SU-DHL-6 (cell line): ENCODE results near the gene SELENOO.

ENCODE experiments used
- H2AFZ ChIP-seq: fragments of 200-600 bp; sonication (generic); 2 replicates; pipeline ENCODE4 v1.6.1; 2014; ENCODE audit warnings: low read depth, mild to moderate bottlenecking, moderate library complexity, mixed read lengths, antibody characterized with exemption, low read length; ENCODE audit not compliant: severe bottlenecking
- H3F3A ChIP-seq: fragments of 200-600 bp; shearing (Covaris generic); 2 replicates; pipeline ENCODE4 v1.6.0; 2016; ENCODE audit warnings: antibody characterized with exemption, mild to moderate bottlenecking; ENCODE audit not compliant: insufficient read depth
- H3K27ac ChIP-seq: fragments of 200-600 bp; sonication (generic); 2 replicates; pipeline ENCODE4 v1.5.1; 2016; ENCODE audit warnings: low read depth, mild to moderate bottlenecking, low read length, moderate library complexity, mixed read lengths
- H3K27me3 ChIP-seq: fragments of 200-600 bp; sonication (generic), shearing (Covaris generic); 2 replicates; pipeline ENCODE4 v1.6.0; 2014; ENCODE audit warnings: mild to moderate bottlenecking, low read length
- H3K36me3 ChIP-seq: fragments of 200-600 bp; sonication (generic); 2 replicates; pipeline ENCODE4 v1.6.1; 2014; ENCODE audit warnings: mild to moderate bottlenecking, low read length, mixed read lengths
- H3K4me2 ChIP-seq: fragments of 300-600, 200-600 bp; shearing (Covaris generic), sonication (generic); 2 replicates; pipeline ENCODE4 v1.6.0; 2014; ENCODE audit warnings: low read length, low read depth, mild to moderate bottlenecking; ENCODE audit not compliant: poor library complexity, severe bottlenecking
- H3K4me3 ChIP-seq: fragments of 200-600 bp; sonication (generic); 2 replicates; pipeline ENCODE4 v1.5.1; 2014; ENCODE audit warnings: antibody characterized with exemption, low read length, mild to moderate bottlenecking, mixed read lengths; ENCODE audit not compliant: insufficient read depth, poor library complexity, severe bottlenecking
- H3K79me2 ChIP-seq: fragments of 200-600 bp; sonication (generic); 2 replicates; pipeline ENCODE4 v1.6.1; 2014; ENCODE audit warnings: mild to moderate bottlenecking, low read length, moderate library complexity; ENCODE audit not compliant: insufficient read depth
- H3K9ac ChIP-seq: fragments of 200-600 bp; sonication (generic); 2 replicates; pipeline ENCODE4 v1.7.0; 2014; ENCODE audit warnings: mild to moderate bottlenecking, low read length
- H3K9me2 ChIP-seq: fragments of 200-600 bp; sonication (generic); replicated peaks from 2 replicates; pipeline ENCODE4 v1.6.1; 2014; ENCODE audit warnings: low read length; ENCODE audit not compliant: insufficient read depth
- H3K9me3 ChIP-seq: fragments of 200-600 bp; sonication (generic); 2 replicates; pipeline ENCODE4 v1.6.1; 2014; ENCODE audit warnings: low read length, mixed read lengths; ENCODE audit not compliant: insufficient read depth
- H4K20me1 ChIP-seq: fragments of 200-600 bp; sonication (generic); 2 replicates; pipeline ENCODE4 v1.6.1; 2014; ENCODE audit warnings: low read depth, mild to moderate bottlenecking, antibody characterized with exemption, low read length, moderate library complexity, mixed read lengths
- EZH2phosphoT487 ChIP-seq: fragments of 200-600 bp; sonication (generic), shearing (Covaris generic); conservative IDR thresholded peaks from 2 replicates; pipeline ENCODE4 v1.6.1; 2018; ENCODE audit warnings: mild to moderate bottlenecking, antibody characterized with exemption, low read length, moderate library complexity, mixed read lengths
- TF ChIP-seq, protein P1 (sequence below): fragments of 200-600 bp; sonication (generic); IDR thresholded peaks from one replicate; pipeline ENCODE4 v1.5.1; 2017; ENCODE audit warnings: antibody characterized with exemption, mild to moderate bottlenecking, low read length, moderate library complexity; ENCODE audit not compliant: insufficient read depth, poor library complexity, severe bottlenecking

The SELENOO gene

DNA sequence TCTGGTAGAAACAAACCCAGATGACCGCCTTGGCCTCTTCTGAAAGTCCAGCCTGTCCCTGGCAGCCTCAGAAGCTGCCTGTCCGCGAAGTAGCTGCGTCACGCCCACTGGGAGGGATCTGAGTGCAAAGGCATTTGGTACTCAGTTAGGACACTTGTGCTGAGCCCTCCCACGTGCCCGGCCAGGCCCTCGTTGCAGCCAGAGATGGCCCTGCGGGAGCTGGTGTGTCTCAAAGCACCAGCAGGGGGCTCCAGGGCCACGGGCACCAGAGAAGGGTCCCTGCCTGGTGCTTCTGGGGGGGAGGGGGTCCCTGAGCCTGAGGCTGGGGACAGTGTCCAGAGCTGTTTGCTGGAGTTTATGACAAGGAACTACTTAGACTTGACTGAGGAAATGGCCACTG lies 5.8 kb downstream of the SELENOO start:
- no peaks in the 10 kb centered on the region; the same call in 1 of the 2 replicates for H4K20me1 ChIP-seq
- H3K9ac ChIP-seq = no peak overlapping the region
- H3K36me3 ChIP-seq = peaks cover 18% of the 10 kb centered on the region
- no peak for TF ChIP-seq EZH2phosphoT487
- TF ChIP-seq, protein P1, sequence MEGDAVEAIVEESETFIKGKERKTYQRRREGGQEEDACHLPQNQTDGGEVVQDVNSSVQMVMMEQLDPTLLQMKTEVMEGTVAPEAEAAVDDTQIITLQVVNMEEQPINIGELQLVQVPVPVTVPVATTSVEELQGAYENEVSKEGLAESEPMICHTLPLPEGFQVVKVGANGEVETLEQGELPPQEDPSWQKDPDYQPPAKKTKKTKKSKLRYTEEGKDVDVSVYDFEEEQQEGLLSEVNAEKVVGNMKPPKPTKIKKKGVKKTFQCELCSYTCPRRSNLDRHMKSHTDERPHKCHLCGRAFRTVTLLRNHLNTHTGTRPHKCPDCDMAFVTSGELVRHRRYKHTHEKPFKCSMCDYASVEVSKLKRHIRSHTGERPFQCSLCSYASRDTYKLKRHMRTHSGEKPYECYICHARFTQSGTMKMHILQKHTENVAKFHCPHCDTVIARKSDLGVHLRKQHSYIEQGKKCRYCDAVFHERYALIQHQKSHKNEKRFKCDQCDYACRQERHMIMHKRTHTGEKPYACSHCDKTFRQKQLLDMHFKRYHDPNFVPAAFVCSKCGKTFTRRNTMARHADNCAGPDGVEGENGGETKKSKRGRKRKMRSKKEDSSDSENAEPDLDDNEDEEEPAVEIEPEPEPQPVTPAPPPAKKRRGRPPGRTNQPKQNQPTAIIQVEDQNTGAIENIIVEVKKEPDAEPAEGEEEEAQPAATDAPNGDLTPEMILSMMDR = peak; percentile 14
- 0 out of 2 replicates have a peak, but pooled peaks cover 7% of the 10 kb centered on the region for H3F3A ChIP-seq
- no peak overlapping the region for H3K27ac ChIP-seq
- H3K4me2 ChIP-seq = no peak overlapping the region
- H3K79me2 ChIP-seq = peaks cover 36% of the 10 kb centered on the region
- H3K27me3 ChIP-seq = no peaks in the 10 kb centered on the region
- no peak overlapping the region for H2AFZ ChIP-seq
- no peak overlapping the region for H3K4me3 ChIP-seq
- H3K9me3 ChIP-seq = no peaks in the 10 kb centered on the region
- no peaks in the 10 kb centered on the region for H3K9me2 ChIP-seq

DNA sequence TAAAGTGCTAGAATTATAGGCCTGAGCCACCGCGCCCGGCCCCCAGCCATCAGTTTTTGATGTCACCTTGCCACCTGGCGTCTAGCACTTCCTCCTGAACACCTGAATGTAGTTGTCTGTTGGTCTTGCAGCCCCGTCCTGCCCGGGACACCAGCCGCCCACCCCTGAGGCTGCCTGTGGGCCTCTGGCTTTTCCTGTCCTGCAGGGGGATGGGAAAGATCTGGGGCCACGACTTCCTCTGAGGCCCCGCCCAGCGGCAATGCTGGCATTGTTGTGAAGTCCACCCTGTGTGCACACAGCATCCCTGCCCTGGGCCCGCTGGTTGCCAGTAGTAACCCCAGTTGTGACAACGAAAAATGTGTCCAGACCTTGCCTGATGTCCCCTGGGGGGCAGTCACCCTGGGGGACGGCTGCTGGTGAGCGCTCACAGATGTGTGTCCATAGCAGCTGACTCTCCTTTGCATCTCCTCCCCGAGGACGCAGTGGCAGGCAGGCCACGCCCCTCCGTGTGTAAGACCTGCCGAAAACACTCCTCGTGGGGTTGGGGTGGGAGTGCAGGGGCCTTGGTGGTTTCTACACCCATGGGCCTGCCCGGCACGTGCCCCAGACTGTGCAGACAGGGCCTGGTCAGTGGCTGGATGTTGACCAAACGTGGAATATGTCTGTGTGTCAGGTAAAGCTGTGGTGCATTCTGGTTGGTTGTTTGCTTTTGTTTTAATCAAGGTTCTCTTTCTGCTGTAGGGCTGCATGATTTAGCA lies 6.8 kb downstream of the SELENOO start:
- peaks cover 18% of the 10 kb centered on the region for H3K36me3 ChIP-seq
- H3K9me3 ChIP-seq = no peaks in the 10 kb centered on the region
- no peak overlapping the region for H2AFZ ChIP-seq
- no peak for TF ChIP-seq EZH2phosphoT487
- TF ChIP-seq, protein P1 = no peak
- H3F3A ChIP-seq = 0 out of 2 replicates have a peak, but pooled peaks cover 8% of the 10 kb centered on the region
- H3K9ac ChIP-seq = no peak overlapping the region
- no peaks in the 10 kb centered on the region for H3K9me2 ChIP-seq
- no peaks in the 10 kb centered on the region; the same call in 1 of the 2 replicates for H4K20me1 ChIP-seq
- no peak overlapping the region for H3K4me2 ChIP-seq
- H3K27ac ChIP-seq = peak overlapping the region; percentile 13; the same call in 1 of the 2 replicates
- H3K79me2 ChIP-seq = peaks cover 27% of the 10 kb centered on the region
- no peak overlapping the region for H3K4me3 ChIP-seq
- no peaks in the 10 kb centered on the region for H3K27me3 ChIP-seq

DNA sequence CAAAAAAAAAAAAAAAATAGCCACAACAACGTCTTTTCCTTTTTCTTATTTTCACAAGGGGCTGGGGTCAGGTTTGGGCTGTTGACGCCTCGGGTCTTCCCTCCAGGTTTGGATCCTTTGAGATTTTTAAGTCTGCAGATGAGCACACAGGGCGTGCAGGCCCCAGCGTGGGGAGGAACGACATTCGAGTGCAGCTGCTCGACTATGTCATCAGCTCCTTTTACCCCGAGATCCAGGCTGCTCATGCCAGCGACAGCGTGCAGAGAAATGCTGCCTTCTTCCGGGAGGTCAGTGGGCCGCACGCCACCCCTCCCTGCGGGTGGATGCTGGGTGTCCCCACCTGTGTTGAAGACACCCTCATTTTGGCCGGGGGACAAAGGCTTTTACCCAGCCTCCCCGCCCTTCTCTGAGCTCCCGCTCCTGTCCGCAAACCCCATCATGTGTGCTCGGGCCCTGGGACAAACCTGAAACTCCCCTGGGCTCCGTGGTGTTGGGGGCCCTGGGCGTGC lies 7.7 kb downstream of the SELENOO start:
- Histone ChIP-seq H3K27ac (no peak overlapping the region), H3F3A (0 out of 2 replicates have a peak, but pooled peaks cover 4% of the 10 kb centered on the region), H3K9me3 (no peaks in the 10 kb centered on the region), H4K20me1 (no peaks in the 10 kb centered on the region; the same call in 1 of the 2 replicates), H3K4me2 (no peak overlapping the region), H3K79me2 (peaks cover 23% of the 10 kb centered on the region), H3K27me3 (no peaks in the 10 kb centered on the region), H3K9me2 (no peaks in the 10 kb centered on the region), H3K36me3 (peaks cover 11% of the 10 kb centered on the region), H3K4me3 (no peak overlapping the region), H2AFZ (no peak overlapping the region), H3K9ac (no peak overlapping the region)
- TF ChIP-seq, protein P1 = no peak
- TF ChIP-seq EZH2phosphoT487 = no peak
